WTC11 (cell line): Measurements from ENCODE around the gene ALKBH7. TPM values are rescaled to one million over a fixed set of nuclear protein-coding genes. Genes with fewer than 3 reads are reported as not detected.

Source experiments
- ATAC-seq: fragments of 200-7000 bp; cut with Tn5 transposase; 2 replicates; pipeline ENCODE4 v1.10.0; 2021; ENCODE audit warnings: mild to moderate bottlenecking, moderate library complexity
- CTCF ChIA-PET: fragments of 300-600 bp; sonication (Branson Sonifier 250); formaldehyde crosslinking; loops from one replicate; lab custom pipeline; 2021; ENCODE audit warnings: antibody characterized with exemption; lab: Charles Lee
- POLR2A ChIA-PET: fragments of 350-600 bp; sonication (Branson Sonifier 250); formaldehyde crosslinking; loops from one replicate; lab custom pipeline; 2021; ENCODE audit warnings: antibody characterized with exemption; lab: Charles Lee
- DNase-seq: peaks from one replicate; pipeline ENCODE4 v3.0.0; 2021; ENCODE audit warnings: low spot score
- H3K27ac Mint-ChIP-seq: 2 replicates; pipeline ENCODE4 v1.8.0; 2021; ENCODE audit warnings: mixed read lengths
- H3K27me3 Mint-ChIP-seq: 2 replicates; pipeline ENCODE4 v1.8.0; 2021; ENCODE audit warnings: low read depth, mild to moderate bottlenecking, moderate library complexity, mixed read lengths
- H3K36me3 Mint-ChIP-seq: 2 replicates; pipeline ENCODE4 v1.8.0; 2021; ENCODE audit warnings: mixed read lengths
- H3K4me1 Mint-ChIP-seq: 2 replicates; pipeline ENCODE4 v1.8.0; 2022; ENCODE audit warnings: mixed read lengths
- H3K4me3 Mint-ChIP-seq: 2 replicates; pipeline ENCODE4 v1.8.0; 2021; ENCODE audit warnings: mild to moderate bottlenecking, moderate library complexity, mixed read lengths
- H3K9me3 Mint-ChIP-seq: 2 replicates; pipeline ENCODE4 v1.8.0; 2021; ENCODE audit warnings: mixed read lengths
- AFF4 ChIP-seq: sonication (generic); formaldehyde crosslinking; IDR thresholded peaks from 2 replicates; pipeline ENCODE4 v1.8.1; 2023; ENCODE audit warnings: mild to moderate bottlenecking, missing genetic modification reagents, borderline replicate concordance
- ARID4B ChIP-seq: sonication (generic); formaldehyde crosslinking; IDR thresholded peaks from 2 replicates; pipeline ENCODE4 v1.8.0; 2023; ENCODE audit warnings: missing genetic modification reagents, mild to moderate bottlenecking, borderline replicate concordance
- CTCF ChIP-seq: fragments of 200-600 bp; IDR thresholded peaks from 2 replicates; pipeline ENCODE4 v1.8.0; 2022; ENCODE audit warnings: antibody characterized with exemption
- E2F5 ChIP-seq: sonication (generic); formaldehyde crosslinking; IDR thresholded peaks from 2 replicates; pipeline ENCODE4 v1.8.1; 2022; ENCODE audit warnings: mild to moderate bottlenecking, moderate library complexity, missing genetic modification reagents
- ELF4 ChIP-seq: sonication (generic); formaldehyde crosslinking; IDR thresholded peaks from 2 replicates; pipeline ENCODE4 v1.8.1; 2022; ENCODE audit warnings: low read depth, mild to moderate bottlenecking, moderate library complexity, missing genetic modification reagents
- EMX1 ChIP-seq: fragments of 250-450 bp; sonication (Bioruptor Pico); IDR thresholded peaks from 2 replicates; pipeline ENCODE4 v1.8.0; 2021; ENCODE audit warnings: mild to moderate bottlenecking
- FOXJ3 ChIP-seq: sonication (generic); formaldehyde crosslinking; IDR thresholded peaks from 2 replicates; pipeline ENCODE4 v1.9.0; 2021; ENCODE audit warnings: missing genetic modification reagents, mild to moderate bottlenecking, borderline replicate concordance
- FOXK1 ChIP-seq: sonication (generic); formaldehyde crosslinking; IDR thresholded peaks from 2 replicates; pipeline ENCODE4 v1.8.0; 2022; ENCODE audit warnings: mild to moderate bottlenecking, moderate library complexity, missing genetic modification reagents
- MAX ChIP-seq: sonication (generic); formaldehyde crosslinking; IDR thresholded peaks from 2 replicates; pipeline ENCODE4 v1.8.0; 2022; ENCODE audit warnings: mild to moderate bottlenecking, missing genetic modification reagents
- MXD4 ChIP-seq: fragments of 250-450 bp; sonication (Bioruptor Pico); IDR thresholded peaks from 2 replicates; pipeline ENCODE4 v1.8.0; 2021; ENCODE audit warnings: mild to moderate bottlenecking, moderate library complexity, borderline replicate concordance
- NR1H2 ChIP-seq: sonication (generic); formaldehyde crosslinking; IDR thresholded peaks from 2 replicates; pipeline ENCODE4 v1.9.0; 2021; ENCODE audit warnings: mild to moderate bottlenecking, moderate library complexity, missing genetic modification reagents
- NR2C2 ChIP-seq: sonication (generic); formaldehyde crosslinking; IDR thresholded peaks from 2 replicates; pipeline ENCODE4 v1.8.0; 2022; ENCODE audit warnings: mild to moderate bottlenecking, missing genetic modification reagents
- OVOL2 ChIP-seq: fragments of 250-450 bp; sonication (Bioruptor Pico); IDR thresholded peaks from 2 replicates; pipeline ENCODE4 v1.9.0; 2021; ENCODE audit warnings: mild to moderate bottlenecking, borderline replicate concordance
- RELA ChIP-seq: sonication (generic); formaldehyde crosslinking; IDR thresholded peaks from 2 replicates; pipeline ENCODE4 v1.8.1; 2022; ENCODE audit warnings: missing genetic modification reagents, mild to moderate bottlenecking, borderline replicate concordance
- SOX15 ChIP-seq: fragments of 250-450 bp; sonication (Bioruptor Pico); IDR thresholded peaks from 2 replicates; pipeline ENCODE4 v1.9.0; 2021; ENCODE audit warnings: mild to moderate bottlenecking
- TEAD4 ChIP-seq: sonication (generic); formaldehyde crosslinking; IDR thresholded peaks from 2 replicates; pipeline ENCODE4 v1.8.0; 2022; ENCODE audit warnings: mild to moderate bottlenecking, missing genetic modification reagents
- USF2 ChIP-seq: sonication (generic); formaldehyde crosslinking; IDR thresholded peaks from 2 replicates; pipeline ENCODE4 v1.8.1; 2023; ENCODE audit warnings: mild to moderate bottlenecking, missing genetic modification reagents, moderate library complexity
- ZNF138 ChIP-seq: sonication (generic); formaldehyde crosslinking; conservative IDR thresholded peaks from 2 replicates; pipeline ENCODE4 v1.8.1; 2022; ENCODE audit warnings: mild to moderate bottlenecking, moderate library complexity, missing genetic modification reagents
- ZNF219 ChIP-seq: sonication (generic); formaldehyde crosslinking; IDR thresholded peaks from 2 replicates; pipeline ENCODE4 v1.8.0; 2023; ENCODE audit warnings: missing genetic modification reagents, mild to moderate bottlenecking, borderline replicate concordance
- ZNF396 ChIP-seq: fragments of 250-450 bp; sonication (Bioruptor Pico); IDR thresholded peaks from 2 replicates; pipeline ENCODE4 v1.8.0; 2021; ENCODE audit warnings: mild to moderate bottlenecking, moderate library complexity, borderline replicate concordance
- ZNF425 ChIP-seq: fragments of 250-450 bp; sonication (Bioruptor Pico); conservative IDR thresholded peaks from 2 replicates; pipeline ENCODE4 v1.9.0; 2021; ENCODE audit warnings: mild to moderate bottlenecking
- total RNA-seq: library from RNA; stranded (reverse); gene quantifications from 3 replicates; pipeline ENCODE4 v1.2.3, GENCODE V29; 2021

The ALKBH7 gene
- total RNA-seq, 1 experiment from 2014 or later: 96.4 TPM

GRCh38 chr19:6362027-6362350 lies 10.6 kb upstream of the ALKBH7 start (continued):
- TF ChIP-seq ARID4B (no peak), E2F5 (no peak), EMX1 (CRISPR knock-in tag) (no peak), OVOL2 (CRISPR knock-in tag) (no peak), FOXK1 (no peak)

GRCh38 chr19:6362351-6362801 lies 10.2 kb upstream of the ALKBH7 start:
- Mint-ChIP-seq H3K4me1 (peaks cover 5% of the 10 kb centered on the region; the same call in 1 of the 2 replicates), H3K27me3 (peaks cover 8% of the 10 kb centered on the region; the same call in 1 of the 2 replicates), H3K36me3 (peaks cover 23% of the 10 kb centered on the region), H3K27ac (no peak overlapping the region), H3K9me3 (no peaks in the 10 kb centered on the region), H3K4me3 (peak overlapping the region; percentile 83)
- TF ChIP-seq CTCF: no peak
- no peak for TF ChIP-seq MAX (CRISPR knock-in tag)
- no peak for TF ChIP-seq ZNF219 (CRISPR knock-in tag)
- no peak for TF ChIP-seq MXD4 (CRISPR knock-in tag)
- TF ChIP-seq FOXJ3 (CRISPR knock-in tag): no peak
- TF ChIP-seq SOX15 (CRISPR knock-in tag): no peak
- TF ChIP-seq FOXK1: no peak
- no peak for TF ChIP-seq ZNF396 (CRISPR knock-in tag)
- no peak for TF ChIP-seq RELA (CRISPR knock-in tag)
- TF ChIP-seq ELF4 (CRISPR knock-in tag): no peak
- no peak for TF ChIP-seq NR2C2 (CRISPR knock-in tag)
- no peak for TF ChIP-seq TEAD4
- no peak for TF ChIP-seq NR1H2
- TF ChIP-seq ZNF425: no peak
- TF ChIP-seq AFF4: no peak
- TF ChIP-seq ZNF138: no peak
- no peak for TF ChIP-seq EMX1 (CRISPR knock-in tag)
- no peak for TF ChIP-seq USF2 (CRISPR knock-in tag)
- ATAC-seq: no peak
- POLR2A ChIA-PET: interaction anchor here (1.5 kb wide), 1 partner anchor 10 kb away, joined by 11 read pairs; the partner anchor contains the start of gene ALKBH7
- CTCF ChIA-PET: no interaction called here
- no peak for DNase-seq
